Measurements from ENCODE around the gene GPHN.
"Not testable (repeated sequence)": the region's sequence is repeated elsewhere in the genome, so short reads cannot be mapped to it uniquely, and the experiment has no call there.

The GPHN gene

GRCh38 chr14:66507722-66508546, at the start of gene GPHN:
Gene GPHN (plus strand): TSS chr14:66508147.
- DNase-seq, result peak; percentile 89

DNA sequence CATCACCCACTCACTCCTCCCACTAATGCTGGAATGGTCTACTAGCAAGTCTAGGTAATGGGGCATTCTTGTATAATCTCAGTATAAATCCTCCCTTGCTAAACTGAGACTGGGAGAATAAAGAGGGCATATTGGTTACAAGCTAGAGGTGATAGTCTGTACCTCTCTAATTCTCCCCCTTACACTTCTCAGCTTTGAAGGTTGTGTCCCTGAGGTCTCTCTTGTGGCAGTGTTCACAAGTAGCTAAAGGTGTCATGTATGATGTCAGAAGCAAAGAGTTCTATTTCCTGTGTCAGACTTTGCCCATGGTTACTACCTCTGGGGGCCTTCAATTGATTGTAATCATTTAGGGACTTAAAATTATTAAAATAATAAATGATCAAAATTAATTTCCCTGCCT, 48.3 kb upstream of the GPHN start:
- DNase-seq, result no peak

- no peak for DNase-seq
Observed at GRCh38 chr14:66464261-66464660, 43.7 kb upstream of the GPHN start.

DNA sequence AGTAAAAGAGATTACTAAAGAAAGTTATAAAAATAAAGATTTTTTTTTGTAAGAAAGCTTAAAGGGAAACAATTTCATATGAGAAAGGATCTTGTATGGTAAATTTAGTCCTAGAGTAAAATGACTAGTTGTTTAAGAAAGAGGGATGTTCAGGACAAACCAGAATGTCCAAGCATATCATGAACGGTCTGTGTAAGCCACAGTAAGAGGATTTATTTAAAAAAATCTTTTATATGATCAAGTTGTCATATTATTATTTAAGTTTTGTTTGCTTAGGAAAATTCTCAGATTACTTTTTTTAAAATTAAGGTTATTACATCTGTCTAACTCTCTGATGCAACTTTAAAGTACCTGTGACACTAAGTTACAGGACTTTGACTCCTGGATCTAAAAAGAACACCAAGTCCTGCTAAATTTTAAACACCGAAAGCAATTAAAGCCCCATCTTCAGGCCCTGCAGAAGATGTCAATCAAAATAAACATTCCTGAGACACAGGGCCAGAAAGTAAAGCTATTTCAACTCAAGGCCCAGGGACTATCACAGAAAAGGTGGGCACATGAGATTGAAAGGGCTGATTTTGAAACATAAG, 39.1 kb upstream of the GPHN start:
- no peak for DNase-seq

DNA sequence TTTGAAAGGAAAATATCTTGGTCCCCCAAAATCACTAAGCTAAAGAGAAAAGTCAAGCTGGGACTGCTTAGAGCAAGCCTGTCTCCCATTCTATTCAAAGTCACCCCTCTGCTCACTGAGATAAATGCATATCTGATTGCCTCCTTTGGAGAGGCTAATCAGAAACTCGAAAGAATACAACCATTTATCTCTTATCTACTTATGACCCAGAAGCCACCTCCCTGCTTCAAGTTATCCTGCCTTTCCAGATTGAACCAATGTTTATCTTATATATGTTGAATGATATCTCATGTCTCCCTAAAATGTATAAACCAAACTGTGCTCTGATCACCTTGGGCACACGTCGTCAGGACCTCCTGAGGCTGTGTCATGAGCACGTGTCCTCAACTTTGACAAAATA, 36.4 kb upstream of the GPHN start:
- DNase-seq, result no peak

- DNase-seq, result no peak
Observed at GRCh38 chr14:66472251-66472650, 35.7 kb upstream of the GPHN start.

DNA sequence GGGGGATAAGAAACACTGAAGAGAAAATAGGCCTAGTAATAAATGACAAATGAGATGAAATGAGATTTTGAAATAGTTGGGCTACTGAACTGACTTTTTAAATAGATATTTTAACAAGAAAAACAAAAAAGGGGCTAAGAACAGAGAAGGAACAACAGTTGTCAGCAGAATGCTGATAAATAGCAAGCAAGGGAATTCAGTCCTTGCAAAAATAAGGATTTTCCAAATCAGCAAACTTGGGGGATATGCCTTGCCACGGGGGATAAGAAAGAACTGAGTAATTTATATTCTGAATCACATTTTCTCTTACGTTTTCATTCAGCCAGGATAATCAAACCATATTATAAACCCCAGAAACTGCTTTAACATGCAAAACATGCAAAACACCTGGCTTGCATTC, 34.7 kb upstream of the GPHN start:
- no peak for DNase-seq

DNA sequence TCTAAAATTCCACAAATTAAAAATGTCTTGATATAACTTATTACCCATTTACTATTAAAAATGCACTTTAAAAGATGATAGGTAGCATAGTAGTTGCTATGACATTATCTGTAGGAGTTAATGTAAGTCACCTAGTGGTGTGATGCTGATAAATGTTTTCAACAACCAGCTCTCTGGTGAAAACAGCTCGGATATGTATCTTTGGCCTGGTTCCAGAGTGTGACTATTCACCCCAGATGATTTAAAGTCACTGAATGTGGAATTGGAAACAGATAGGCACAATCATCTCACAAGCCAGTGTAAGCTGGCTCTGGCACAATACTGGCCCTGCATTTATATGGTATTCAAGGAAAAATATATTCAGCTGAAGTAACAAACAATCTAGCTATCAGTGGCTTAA, 31.0 kb upstream of the GPHN start:
- DNase-seq, result no peak

- no peak for DNase-seq
Observed at GRCh38 chr14:66477567-66477966, 30.4 kb upstream of the GPHN start.

GRCh38 chr14:66482873-66483272, 25.1 kb upstream of the GPHN start:
- no peak for DNase-seq

- no peak for DNase-seq
Observed at GRCh38 chr14:66483322-66483721, 24.6 kb upstream of the GPHN start.

GRCh38 chr14:66485029-66485428, 22.9 kb upstream of the GPHN start:
- DNase-seq, result no peak

GRCh38 chr14:66485910-66486421, 22.0 kb upstream of the GPHN start, which contains the start of gene CCDC196:
Gene CCDC196 (plus strand): TSS chr14:66486371. CDS start chr14:66486503, 132 bp downstream.
- no peak for DNase-seq

DNA sequence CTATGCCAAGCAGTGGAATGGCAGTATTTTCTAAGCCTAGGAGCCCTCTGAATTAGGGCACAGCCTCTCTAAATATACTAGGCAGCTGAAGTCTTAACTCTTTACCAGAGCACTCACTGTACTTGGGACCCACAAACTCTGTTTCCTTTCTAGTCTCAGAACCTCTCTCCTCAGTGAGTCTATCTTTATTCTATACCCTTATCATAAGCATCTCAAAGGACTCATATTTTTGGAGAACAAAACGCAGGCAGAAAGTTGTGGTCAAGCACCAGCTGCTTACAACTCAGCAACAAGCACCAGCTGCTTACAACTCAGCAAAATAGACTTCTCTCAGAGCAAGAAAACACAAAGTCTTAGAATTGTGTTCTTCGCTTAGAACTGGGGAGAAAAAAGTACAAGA, 20.8 kb upstream of the GPHN start:
- DNase-seq, result no peak

GRCh38 chr14:66490143-66491111, 17.5 kb upstream of the GPHN start:
- DNase-seq, result no peak

DNA sequence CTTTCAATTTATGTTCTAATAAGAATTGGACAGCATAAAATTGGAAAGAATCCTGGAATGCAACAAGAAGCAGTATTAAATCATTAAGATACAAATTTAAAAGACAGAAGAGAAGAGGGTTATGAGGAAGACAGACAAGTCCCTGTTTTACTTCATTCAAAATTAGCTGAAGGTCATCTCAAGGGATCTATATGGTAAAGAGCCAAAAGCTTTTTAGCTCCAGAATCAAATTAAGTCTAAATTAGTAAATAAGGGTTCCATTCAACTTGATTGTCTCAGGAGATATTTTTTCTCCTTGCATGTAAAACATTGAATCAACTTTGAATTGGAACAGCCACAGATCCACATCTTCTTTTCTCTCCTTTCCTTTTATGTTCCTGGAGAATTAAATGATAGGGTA, 14.2 kb upstream of the GPHN start:
- no peak for DNase-seq

GRCh38 chr14:66495218-66496098, 12.5 kb upstream of the GPHN start:
- peak; percentile 9 for DNase-seq

- no peak for DNase-seq
Observed at GRCh38 chr14:66496188-66496807, 11.6 kb upstream of the GPHN start.

DNA sequence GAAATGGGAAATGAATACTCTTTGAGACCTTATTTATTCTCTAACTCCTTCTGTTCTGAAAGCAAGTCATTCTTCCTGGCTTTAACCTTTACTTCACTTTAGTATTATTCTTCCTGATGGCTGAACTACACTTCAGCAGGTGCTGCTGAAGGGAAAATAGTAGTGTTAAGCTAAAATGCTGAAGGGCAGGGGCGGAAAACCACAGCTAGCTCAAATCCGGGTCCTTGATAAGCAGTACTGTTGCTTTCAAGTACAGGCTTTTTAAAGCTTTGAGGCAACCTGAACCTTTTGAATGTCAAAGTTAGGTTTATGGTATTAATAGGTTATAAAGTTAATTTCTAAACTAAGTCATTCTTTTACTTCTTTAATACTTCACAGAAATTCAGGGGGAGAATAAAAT, 11.0 kb upstream of the GPHN start:
- DNase-seq, result no peak

- no peak for DNase-seq
Observed at GRCh38 chr14:66498311-66498710, 9.6 kb upstream of the GPHN start.

GRCh38 chr14:66501592-66501991, 6.4 kb upstream of the GPHN start:
- DNase-seq, result no peak

DNA sequence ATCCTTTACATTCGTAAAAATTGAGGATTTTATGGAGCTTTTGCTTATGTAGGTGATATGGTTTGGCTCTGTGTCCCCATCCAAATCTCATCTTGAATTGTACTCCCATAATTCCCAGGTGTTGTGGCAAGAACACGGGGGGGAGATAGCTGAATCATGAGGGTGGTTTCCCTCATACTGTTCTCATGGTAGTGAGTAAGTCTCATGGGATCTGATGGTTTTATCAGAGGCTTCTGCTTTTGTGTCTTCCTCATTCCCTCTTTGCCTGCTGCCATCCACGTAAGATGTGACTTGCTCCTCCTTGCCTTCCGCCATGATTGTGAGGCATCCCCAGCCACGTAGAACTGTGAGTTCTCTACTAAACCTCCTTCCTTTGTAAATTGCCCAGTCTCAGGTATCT, 5.1 kb upstream of the GPHN start:
- not testable (repeated sequence) for DNase-seq

Data from stimulated activated CD4-positive, alpha-beta T cell treated with anti-CD3 and anti-CD28 coated beads, Interleukin-4, amount 100 ng/mL, for 1 hour (primary cell).